IMR-90 (cell line): ENCODE data around the gene CCDC69.
A peak's percentile ranks its signal among the peaks of the same experiment; 100 is the strongest.

Source experiments
- BHLHE40 ChIP-seq: fragments of 150-350 bp; IDR thresholded peaks from 2 replicates; pipeline ENCODE4 v1.6.1; 2016; ENCODE audit warnings: mild to moderate bottlenecking, low read depth, low read length
- CHD1 ChIP-seq: IDR thresholded peaks from 2 replicates; pipeline ENCODE4 v1.6.1; 2012; ENCODE audit warnings: low read depth, low read length, improper control_type of control experiment
- ELK1 ChIP-seq: fragments of 150-350 bp; IDR thresholded peaks from 2 replicates; pipeline ENCODE4 v1.6.1; 2016; ENCODE audit warnings: low read depth, mild to moderate bottlenecking, low read length, moderate library complexity, borderline replicate concordance
- MAFK ChIP-seq: IDR thresholded peaks from 2 replicates; pipeline ENCODE4 v1.6.1; 2012; ENCODE audit warnings: low read depth, low read length, improper control_type of control experiment
- MAZ ChIP-seq: IDR thresholded peaks from 2 replicates; pipeline ENCODE4 v1.6.1; 2012; ENCODE audit warnings: low read depth, mild to moderate bottlenecking, low read length, improper control_type of control experiment, moderate library complexity, borderline replicate concordance
- MXI1 ChIP-seq: IDR thresholded peaks from 2 replicates; pipeline ENCODE4 v1.6.1; 2012; ENCODE audit warnings: low read depth, mild to moderate bottlenecking, low read length, moderate library complexity, borderline replicate concordance
- NFE2L2 ChIP-seq: fragments of 150-350 bp; IDR thresholded peaks from 2 replicates; pipeline ENCODE4 v1.6.1; 2016; ENCODE audit warnings: low read depth, mild to moderate bottlenecking, low read length
- POLR2A ChIP-seq: IDR thresholded peaks from 2 replicates; pipeline ENCODE4 v1.6.1; 2012; ENCODE audit warnings: mild to moderate bottlenecking, low read depth, low read length
- RAD21 ChIP-seq: IDR thresholded peaks from 2 replicates; pipeline ENCODE4 v1.6.1; 2012; ENCODE audit warnings: low read length, improper control_type of control experiment
- RCOR1 ChIP-seq: IDR thresholded peaks from 2 replicates; pipeline ENCODE4 v1.6.1; 2012; ENCODE audit warnings: mild to moderate bottlenecking, low read length, improper control_type of control experiment; ENCODE audit not compliant: insufficient replicate concordance
- SMC3 ChIP-seq: fragments of 150-350 bp; IDR thresholded peaks from 2 replicates; pipeline ENCODE4 v1.6.1; 2016; ENCODE audit warnings: low read depth, mild to moderate bottlenecking, antibody characterized with exemption, low read length, moderate library complexity
- TF ChIP-seq, protein P1 (sequence below): conservative IDR thresholded peaks from 2 replicates; pipeline ENCODE4 v1.5.1; 2012; ENCODE audit warnings: mild to moderate bottlenecking, low read depth, low read length, improper control_type of control experiment

GRCh38 chr5:151225475-151225874, 1.6 kb upstream of the CCDC69 start:
- TF ChIP-seq, protein P1, sequence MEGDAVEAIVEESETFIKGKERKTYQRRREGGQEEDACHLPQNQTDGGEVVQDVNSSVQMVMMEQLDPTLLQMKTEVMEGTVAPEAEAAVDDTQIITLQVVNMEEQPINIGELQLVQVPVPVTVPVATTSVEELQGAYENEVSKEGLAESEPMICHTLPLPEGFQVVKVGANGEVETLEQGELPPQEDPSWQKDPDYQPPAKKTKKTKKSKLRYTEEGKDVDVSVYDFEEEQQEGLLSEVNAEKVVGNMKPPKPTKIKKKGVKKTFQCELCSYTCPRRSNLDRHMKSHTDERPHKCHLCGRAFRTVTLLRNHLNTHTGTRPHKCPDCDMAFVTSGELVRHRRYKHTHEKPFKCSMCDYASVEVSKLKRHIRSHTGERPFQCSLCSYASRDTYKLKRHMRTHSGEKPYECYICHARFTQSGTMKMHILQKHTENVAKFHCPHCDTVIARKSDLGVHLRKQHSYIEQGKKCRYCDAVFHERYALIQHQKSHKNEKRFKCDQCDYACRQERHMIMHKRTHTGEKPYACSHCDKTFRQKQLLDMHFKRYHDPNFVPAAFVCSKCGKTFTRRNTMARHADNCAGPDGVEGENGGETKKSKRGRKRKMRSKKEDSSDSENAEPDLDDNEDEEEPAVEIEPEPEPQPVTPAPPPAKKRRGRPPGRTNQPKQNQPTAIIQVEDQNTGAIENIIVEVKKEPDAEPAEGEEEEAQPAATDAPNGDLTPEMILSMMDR = no peak
- TF ChIP-seq BHLHE40 (no peak), POLR2A (no peak), ELK1 (no peak), CHD1 (no peak), SMC3 (no peak), MXI1 (no peak), RAD21 (no peak), NFE2L2 (no peak), MAZ (no peak), RCOR1 (no peak), MAFK (peak; percentile 46)
